ENCODE data around the gene RXFP1. TPM values are rescaled to one million over a fixed set of nuclear protein-coding genes. Genes with fewer than 3 reads are reported as not detected.

Gene RXFP1
- total RNA-seq, 5 donors from 2014 or later (not counting 1 experiment from before 2014, with no cell fraction given): not detected

DNA sequence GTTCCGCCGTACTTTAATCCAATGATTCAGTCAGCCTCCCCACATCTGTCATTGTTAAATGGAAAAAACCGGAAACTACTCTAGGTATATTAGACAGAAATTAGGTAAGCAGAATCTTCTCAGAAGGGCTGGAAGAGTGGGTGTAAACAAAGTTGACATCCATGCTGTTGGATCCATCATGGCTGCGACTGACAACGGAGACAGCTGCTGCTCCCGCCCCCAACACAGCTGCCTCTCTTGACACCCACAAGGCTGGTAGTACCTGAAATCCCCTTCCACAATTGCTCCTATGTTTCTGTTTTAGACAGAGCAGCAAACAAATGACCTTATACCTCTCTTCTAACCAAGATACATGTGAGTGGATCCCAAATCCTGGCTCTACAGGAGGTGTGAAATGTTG lies 66.6 kb downstream of the RXFP1 start:
- H3K27me3 ChIP-seq (replicated peaks in 1 of 2; ENCODE audit: control insufficient read depth in 2 of 2, extremely low read depth in 1 of 2, insufficient read depth in 2 of 2, low read length in 1 of 2): peaks cover 0 to 10% of the 10 kb centered on the region in 2 experiments
- no peak for ATAC-seq (replicated peaks in 1 of 4)
- H3K4me1 Mint-ChIP-seq: no peaks in the 10 kb centered on the region
- H3K4me3 Mint-ChIP-seq: no peak overlapping the region
- peaks cover 10 to 14% of the 10 kb centered on the region in 2 donors for H3K27me3 Mint-ChIP-seq
- ChIA-PET CTCF (no interaction called here), POLR2A (no interaction called here)
- H3K27ac Mint-ChIP-seq: no peak overlapping the region
- no peaks in the 10 kb centered on the region for H3K9me3 Mint-ChIP-seq
- no peak for DNase-seq
- H3K36me3 Mint-ChIP-seq: no peaks in the 10 kb centered on the region
- H3K9me3 ChIP-seq: no peaks in the 10 kb centered on the region
- no peaks in the 10 kb centered on the region for H3K4me1 ChIP-seq (ENCODE audit: control insufficient read depth in 1 of 2, extremely low read depth in 1 of 2, insufficient read depth in 2 of 2, low read length in 2 of 2)
- WGBS (ENCODE audit: insufficient coverage): 92% methylated on average over 3 of the region's 6 CpGs
- no peak overlapping the region for H3K4me3 ChIP-seq (ENCODE audit: control insufficient read depth in 1 of 2, extremely low read depth in 1 of 2, low read length in 1 of 2)
- H3K36me3 ChIP-seq (ENCODE audit: control insufficient read depth in 2 of 2, extremely low read depth in 1 of 2, insufficient read depth in 1 of 2, low read length in 1 of 2): no peaks in the 10 kb centered on the region
- H3K27ac ChIP-seq (ENCODE audit: low read length): no peak overlapping the region

- Mint-ChIP-seq H3K4me3 (no peak overlapping the region), H3K27ac (no peak overlapping the region), H3K4me1 (no peaks in the 10 kb centered on the region), H3K36me3 (no peaks in the 10 kb centered on the region), H3K27me3 (peaks cover 10 to 14% of the 10 kb centered on the region in 2 donors), H3K9me3 (no peaks in the 10 kb centered on the region)
- Histone ChIP-seq H3K4me3 (ENCODE audit: control insufficient read depth in 1 of 2, extremely low read depth in 1 of 2, low read length in 1 of 2) (no peak overlapping the region), H3K36me3 (ENCODE audit: control insufficient read depth in 2 of 2, extremely low read depth in 1 of 2, insufficient read depth in 1 of 2, low read length in 1 of 2) (no peaks in the 10 kb centered on the region), H3K27me3 (replicated peaks in 1 of 2; ENCODE audit: control insufficient read depth in 2 of 2, extremely low read depth in 1 of 2, insufficient read depth in 2 of 2, low read length in 1 of 2) (peaks cover 0 to 10% of the 10 kb centered on the region in 2 experiments), H3K4me1 (ENCODE audit: control insufficient read depth in 1 of 2, extremely low read depth in 1 of 2, insufficient read depth in 2 of 2, low read length in 2 of 2) (no peaks in the 10 kb centered on the region), H3K9me3 (no peaks in the 10 kb centered on the region), H3K27ac (ENCODE audit: low read length) (no peak overlapping the region)
- 67% methylated on average over 1 of the region's 5 CpGs for WGBS (ENCODE audit: insufficient coverage)
- DNase-seq (no peak), ATAC-seq (replicated peaks in 1 of 4) (no peak)
- ChIA-PET CTCF (no interaction called here), POLR2A (no interaction called here)
These were observed 67.1 kb downstream of the RXFP1 start for GRCh38 chr4:158588777-158589176.

DNA sequence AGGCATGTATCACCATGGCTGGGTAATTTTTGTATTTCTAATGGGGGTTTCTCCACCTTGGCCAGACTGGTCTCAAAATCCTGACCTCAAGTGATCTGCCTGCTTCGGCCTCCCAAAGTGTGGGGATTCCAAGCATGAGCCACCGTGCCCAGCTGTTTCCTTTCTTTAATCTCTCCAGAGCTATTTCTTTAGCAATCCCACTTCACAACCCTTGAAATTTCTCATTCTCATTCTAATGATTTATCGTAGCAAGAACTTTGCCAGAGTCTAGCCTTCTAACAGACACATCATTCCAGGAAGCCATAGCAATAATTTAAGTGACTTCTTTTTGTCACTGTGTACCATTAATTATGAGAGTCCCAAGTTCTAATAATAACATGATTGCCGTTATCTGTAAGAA lies 68.6 kb downstream of the RXFP1 start:
- no peaks in the 10 kb centered on the region for H3K4me1 ChIP-seq (ENCODE audit: control insufficient read depth in 1 of 2, extremely low read depth in 1 of 2, insufficient read depth in 2 of 2, low read length in 2 of 2)
- Mint-ChIP-seq H3K27me3 (peaks cover 10 to 14% of the 10 kb centered on the region in 2 donors), H3K4me3 (no peak overlapping the region), H3K9me3 (no peaks in the 10 kb centered on the region), H3K4me1 (no peaks in the 10 kb centered on the region), H3K27ac (no peak overlapping the region), H3K36me3 (no peaks in the 10 kb centered on the region)
- POLR2A ChIA-PET: no interaction called here
- H3K27ac ChIP-seq (ENCODE audit: low read length): no peak overlapping the region
- CTCF ChIA-PET: no interaction called here
- H3K9me3 ChIP-seq: no peaks in the 10 kb centered on the region
- no peak overlapping the region for H3K4me3 ChIP-seq (ENCODE audit: control insufficient read depth in 1 of 2, extremely low read depth in 1 of 2, low read length in 1 of 2)
- DNase-seq: no peak
- peaks cover 0 to 10% of the 10 kb centered on the region in 2 experiments for H3K27me3 ChIP-seq (replicated peaks in 1 of 2; ENCODE audit: control insufficient read depth in 2 of 2, extremely low read depth in 1 of 2, insufficient read depth in 2 of 2, low read length in 1 of 2)
- no CpG with 5 or more reads among the region's 4 CpGs for WGBS (ENCODE audit: insufficient coverage)
- no peak for ATAC-seq (replicated peaks in 1 of 4)
- H3K36me3 ChIP-seq (ENCODE audit: control insufficient read depth in 2 of 2, extremely low read depth in 1 of 2, insufficient read depth in 1 of 2, low read length in 1 of 2): no peaks in the 10 kb centered on the region

- H3K27ac Mint-ChIP-seq: no peak overlapping the region
- no peaks in the 10 kb centered on the region for H3K36me3 Mint-ChIP-seq
- no CpG with 5 or more reads among the region's 3 CpGs for WGBS (ENCODE audit: insufficient coverage)
- H3K4me1 Mint-ChIP-seq: no peaks in the 10 kb centered on the region
- POLR2A ChIA-PET: no interaction called here
- Histone ChIP-seq H3K9me3 (no peaks in the 10 kb centered on the region), H3K4me3 (ENCODE audit: control insufficient read depth in 1 of 2, extremely low read depth in 1 of 2, low read length in 1 of 2) (no peak overlapping the region), H3K27me3 (replicated peaks in 1 of 2; ENCODE audit: control insufficient read depth in 2 of 2, extremely low read depth in 1 of 2, insufficient read depth in 2 of 2, low read length in 1 of 2) (peaks cover 0 to 10% of the 10 kb centered on the region in 2 experiments), H3K36me3 (ENCODE audit: control insufficient read depth in 2 of 2, extremely low read depth in 1 of 2, insufficient read depth in 1 of 2, low read length in 1 of 2) (no peaks in the 10 kb centered on the region), H3K27ac (ENCODE audit: low read length) (no peak overlapping the region), H3K4me1 (ENCODE audit: control insufficient read depth in 1 of 2, extremely low read depth in 1 of 2, insufficient read depth in 2 of 2, low read length in 2 of 2) (no peaks in the 10 kb centered on the region)
- peaks cover 10 to 17% of the 10 kb centered on the region in 2 donors for H3K27me3 Mint-ChIP-seq
- DNase-seq: no peak
- CTCF ChIA-PET: no interaction called here
- no peaks in the 10 kb centered on the region for H3K9me3 Mint-ChIP-seq
- no peak for ATAC-seq (replicated peaks in 1 of 4)
- H3K4me3 Mint-ChIP-seq: no peak overlapping the region
These were observed 69.1 kb downstream of the RXFP1 start for GRCh38 chr4:158590824-158591223.

DNA sequence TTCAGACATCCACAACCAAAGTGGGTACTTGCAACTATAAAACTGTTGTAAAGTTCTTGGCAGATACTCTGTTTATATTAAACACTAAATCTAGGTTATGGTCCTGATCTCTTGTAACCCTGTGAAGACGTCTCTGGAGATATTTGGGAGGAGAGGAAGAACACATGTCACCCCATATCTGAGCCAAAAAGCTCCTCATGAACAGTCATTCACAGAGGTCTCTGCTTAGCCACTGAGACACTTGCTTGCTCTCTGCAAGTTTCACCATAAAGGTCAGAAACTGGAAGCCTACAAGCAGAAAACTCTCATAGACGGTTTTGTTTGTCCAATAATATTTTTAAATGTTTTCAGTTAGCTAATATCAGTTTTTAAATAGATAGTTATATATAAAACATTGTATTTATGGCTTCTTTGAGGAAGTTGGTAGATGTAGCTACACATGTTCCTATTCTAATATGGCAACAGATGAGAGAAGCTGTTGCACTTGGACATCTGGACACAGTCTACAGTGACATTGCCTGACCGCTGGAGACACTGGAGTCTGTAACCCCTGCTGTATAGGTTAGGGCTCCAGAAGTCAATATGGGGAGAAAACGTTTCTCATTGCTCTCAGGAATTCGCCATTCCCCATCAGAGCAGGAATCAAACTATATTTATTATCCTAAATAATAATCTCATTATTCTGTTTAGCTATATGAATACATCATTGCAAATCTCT lies 76.4 kb downstream of the RXFP1 start:
- no peak overlapping the region for H3K27ac ChIP-seq (ENCODE audit: low read length)
- no peaks in the 10 kb centered on the region for H3K36me3 ChIP-seq (ENCODE audit: control insufficient read depth in 2 of 2, extremely low read depth in 1 of 2, insufficient read depth in 1 of 2, low read length in 1 of 2)
- no peak overlapping the region for H3K27ac Mint-ChIP-seq
- H3K36me3 Mint-ChIP-seq: no peaks in the 10 kb centered on the region
- H3K4me3 ChIP-seq (ENCODE audit: control insufficient read depth in 1 of 2, extremely low read depth in 1 of 2, low read length in 1 of 2): no peak overlapping the region
- no peaks in the 10 kb centered on the region for H3K9me3 ChIP-seq
- no peak overlapping the region for H3K4me3 Mint-ChIP-seq
- no peaks in the 10 kb centered on the region for H3K27me3 ChIP-seq (replicated peaks in 1 of 2; ENCODE audit: control insufficient read depth in 2 of 2, extremely low read depth in 1 of 2, insufficient read depth in 2 of 2, low read length in 1 of 2)
- no peak for DNase-seq
- no peak for ATAC-seq (replicated peaks in 1 of 4)
- no peaks in the 10 kb centered on the region for H3K4me1 ChIP-seq (ENCODE audit: control insufficient read depth in 1 of 2, extremely low read depth in 1 of 2, insufficient read depth in 2 of 2, low read length in 2 of 2)
- no peaks in the 10 kb centered on the region for H3K4me1 Mint-ChIP-seq
- H3K27me3 Mint-ChIP-seq: peaks cover 13 to 15% of the 10 kb centered on the region in 2 donors
- no CpG with 5 or more reads among the region's 5 CpGs for WGBS (ENCODE audit: insufficient coverage)
- ChIA-PET CTCF (no interaction called here), POLR2A (no interaction called here)
- no peaks in the 10 kb centered on the region for H3K9me3 Mint-ChIP-seq

DNA sequence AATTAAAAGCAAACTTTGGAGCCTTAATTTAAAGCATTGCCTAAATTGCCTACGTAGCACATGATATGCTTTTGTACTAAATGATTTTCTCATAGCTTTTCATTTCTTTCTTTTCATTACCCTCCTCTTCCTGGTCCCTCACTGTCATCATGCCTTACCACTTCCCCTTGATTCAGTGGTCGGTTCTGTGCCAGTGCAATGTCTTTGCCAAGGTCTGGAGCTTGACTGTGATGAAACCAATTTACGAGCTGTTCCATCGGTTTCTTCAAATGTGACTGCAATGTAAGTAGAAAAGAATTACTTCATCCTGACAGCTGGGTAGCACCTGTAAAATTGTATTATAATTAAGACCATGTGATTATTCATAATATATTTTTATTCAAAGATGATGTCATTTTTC lies 77.5 kb downstream of the RXFP1 start:
- H3K36me3 ChIP-seq (ENCODE audit: control insufficient read depth in 2 of 2, extremely low read depth in 1 of 2, insufficient read depth in 1 of 2, low read length in 1 of 2): no peaks in the 10 kb centered on the region
- H3K4me3 ChIP-seq (ENCODE audit: control insufficient read depth in 1 of 2, extremely low read depth in 1 of 2, low read length in 1 of 2): no peak overlapping the region
- H3K27ac Mint-ChIP-seq: no peak overlapping the region
- POLR2A ChIA-PET: interaction anchor here (0.6 kb wide), 2 partner anchors 19 to 115 kb away, joined by 3 to 5 read pairs; no protein-coding TSS in a partner anchor
- no peaks in the 10 kb centered on the region for H3K27me3 ChIP-seq (replicated peaks in 1 of 2; ENCODE audit: control insufficient read depth in 2 of 2, extremely low read depth in 1 of 2, insufficient read depth in 2 of 2, low read length in 1 of 2)
- DNase-seq: no peak
- no peaks in the 10 kb centered on the region for H3K9me3 Mint-ChIP-seq
- 40% methylated on average over 1 of the region's 4 CpGs for whole genome bisulfite sequencing (ENCODE audit: insufficient coverage)
- H3K4me3 Mint-ChIP-seq: no peak overlapping the region
- H3K36me3 Mint-ChIP-seq: no peaks in the 10 kb centered on the region
- CTCF ChIA-PET: no interaction called here
- H3K9me3 ChIP-seq: no peaks in the 10 kb centered on the region
- H3K4me1 Mint-ChIP-seq: no peaks in the 10 kb centered on the region
- H3K27ac ChIP-seq (ENCODE audit: low read length): no peak overlapping the region
- no peak for ATAC-seq (replicated peaks in 1 of 4)
- peaks cover 13 to 15% of the 10 kb centered on the region in 2 donors for H3K27me3 Mint-ChIP-seq
- no peaks in the 10 kb centered on the region for H3K4me1 ChIP-seq (ENCODE audit: control insufficient read depth in 1 of 2, extremely low read depth in 1 of 2, insufficient read depth in 2 of 2, low read length in 2 of 2)
